GM12878 (cell line): ENCODE measurements around the gene FILIP1L. TPM values are rescaled to one million over a fixed set of nuclear protein-coding genes. Genes with fewer than 3 reads are reported as not detected.

Source experiments
- ATAC-seq: fragments of 200-7000 bp; cut with Tn5 transposase; 3 replicates; pipeline ENCODE4 v1.9.1; 2020; ENCODE audit warnings: mild to moderate bottlenecking, moderate library complexity
- BruUV-seq: library from RNA; stranded (reverse); fragments of 400-500 nt; replicated peaks from 2 replicates; lab custom pipeline; 2021; lab: Mats Ljungman, UMichigan
- CTCF ChIA-PET: fragments of 300-600 bp; sonication (Branson Sonifier 250); formaldehyde crosslinking; extraction: SDS; loops from one replicate; lab custom pipeline; 2021; ENCODE audit warnings: inconsistent platforms; lab: Yijun Ruan, JAX
- POLR2A ChIA-PET: fragments of 350-600 bp; formaldehyde crosslinking; extraction: SDS; loops from one replicate; lab custom pipeline; 2021; ENCODE audit warnings: inconsistent platforms; lab: Charles Lee
- RAD21 ChIA-PET: fragments of 300-600 bp; sonication (Branson Sonifier 250); formaldehyde crosslinking; loops from one replicate; lab custom pipeline; 2023; ENCODE audit warnings: antibody characterized with exemption; ENCODE audit not compliant: unreplicated experiment; lab: Charles Lee
- SMC1A ChIA-PET: fragments of 300-600 bp; sonication (Branson Sonifier 250); formaldehyde crosslinking; loops from one replicate; lab custom pipeline; 2023; ENCODE audit not compliant: unreplicated experiment, uncharacterized antibody; lab: Charles Lee
- DNase-seq: peaks from one replicate; pipeline ENCODE4 v3.0.0-alpha.2; 2011; ENCODE audit warnings: low read depth, low spot score
- FAIRE-seq: peaks from 3 replicates; lab custom pipeline; 2011; peaks lifted over from hg19 to GRCh38; lab: Jason Lieb, UNC
- H2AFZ ChIP-seq: 2 replicates; pipeline ENCODE4 v1.6.0; 2011; ENCODE audit warnings: low read depth, low read length, control low read depth; ENCODE audit not compliant: control insufficient read depth
- H3K27ac ChIP-seq: 2 replicates; pipeline ENCODE4 v1.5.1; 2011; ENCODE audit warnings: control low read depth; ENCODE audit not compliant: control insufficient read depth, insufficient read depth
- H3K27me3 ChIP-seq, 2 experiments: replicated peaks in 1 of 2; 2 replicates each; pipeline versions ENCODE4 v1.6.0 to v1.6.1; 2011; ENCODE audit warnings: low read length in 1 of 2; ENCODE audit not compliant: control insufficient read depth in 2 of 2, insufficient read depth in 2 of 2
- H3K36me3 ChIP-seq, 2 experiments: 2 replicates each; pipeline ENCODE4 v1.5.1; 2011; ENCODE audit warnings: low read length in 1 of 2; ENCODE audit not compliant: control insufficient read depth in 2 of 2, insufficient read depth in 2 of 2
- H3K4me1 ChIP-seq: 2 replicates; pipeline ENCODE4 v1.6.1; 2011; ENCODE audit warnings: mild to moderate bottlenecking, low read length, moderate library complexity, mixed read lengths; ENCODE audit not compliant: control insufficient read depth, insufficient read depth
- H3K4me2 ChIP-seq: 2 replicates; pipeline ENCODE4 v1.6.0; 2011; ENCODE audit warnings: control low read depth; ENCODE audit not compliant: control insufficient read depth, insufficient read depth
- H3K4me3 ChIP-seq: fragments of 200-600 bp; sonication (generic); 2 replicates; pipeline ENCODE4 v1.5.1; 2016
- H3K79me2 ChIP-seq: 2 replicates; pipeline ENCODE4 v1.6.0; 2011; ENCODE audit warnings: low read length; ENCODE audit not compliant: control insufficient read depth, insufficient read depth
- H3K9ac ChIP-seq: 2 replicates; pipeline ENCODE4 v1.8.0; 2011; ENCODE audit warnings: low read length, control low read depth, mixed read lengths; ENCODE audit not compliant: control insufficient read depth, insufficient read depth
- H3K9me3 ChIP-seq: replicated peaks from 3 replicates; pipeline ENCODE4 v1.5.1; 2011; ENCODE audit warnings: mild to moderate bottlenecking, low read length; ENCODE audit not compliant: control insufficient read depth, insufficient read depth
- H4K20me1 ChIP-seq: 2 replicates; pipeline ENCODE4 v1.6.0; 2011; ENCODE audit not compliant: control insufficient read depth, insufficient read depth
- MYB ChIP-seq: fragments of 150-350 bp; IDR thresholded peaks from 2 replicates; pipeline ENCODE4 v1.6.1; 2014; ENCODE audit warnings: mild to moderate bottlenecking, low read depth, low read length, borderline replicate concordance
- NFIC ChIP-seq: IDR thresholded peaks from 2 replicates; pipeline ENCODE4 v1.6.1; 2012; ENCODE audit warnings: low read depth, mild to moderate bottlenecking, inconsistent platforms, low read length, moderate library complexity
- NR2F1 ChIP-seq: fragments of 450-650 bp; conservative IDR thresholded peaks from 2 replicates; pipeline ENCODE4 v1.6.1; 2017; ENCODE audit warnings: mild to moderate bottlenecking
- WRNIP1 ChIP-seq: IDR thresholded peaks from 2 replicates; pipeline ENCODE4 v1.6.1; 2011; ENCODE audit warnings: low read depth, low read length, improper control_type of control experiment, borderline replicate concordance
- WGBS: methylation state at CpG from one replicate; pipeline ENCODE4 v1.1.6; 2016; ENCODE audit warnings: low lambda C conversion rate; ENCODE audit not compliant: insufficient replicate concordance, insufficient coverage; ENCODE audit errors: missing lambda C conversion rate; 5-methylcytosine and 5-hydroxymethylcytosine counted together
- in situ Hi-C: fragments of 300-500 bp; cut with MboI; formaldehyde crosslinking; loops from 9 replicates; pipeline ENCODE4 v1.14.3; 2018; ENCODE audit warnings: mixed read lengths
- intact Hi-C: fragments of 100-400 bp; cut with micrococcal nuclease; formaldehyde crosslinking; loops from one replicate; pipeline ENCODE4 v1.14.2; 2022; ENCODE audit not compliant: unreplicated experiment
- polyA plus RNA-seq, 11 experiments: library from polyadenylated mRNA; depleted of rRNA in 4 of 11; unstranded in 6 of 11; stranded (reverse) in 5 of 11; fragments of >200 nt; fragmentation: Nextera tagmentation in 4 of 11; fragmentation: Illumina TruSeq in 1 of 11; extraction: Ambion mirVana in 4 of 11; extraction: Trizol in 1 of 11; gene quantifications; 1 replicate in 1 of 11; 2 replicates in 10 of 11; pipeline versions ENCODE4 v1.2.1 to v1.2.3, GENCODE V29; 2011 to 2016; ENCODE audit warnings: inconsistent platforms in 2 of 11, missing spikeins in 2 of 11, low read depth in 1 of 11
- total RNA-seq, 4 experiments: library from RNA; depleted of rRNA in 3 of 4; stranded (reverse); fragments of >200 nt in 3 of 4; fragmentation: Illumina TruSeq in 1 of 4; extraction: Trizol in 1 of 4; gene quantifications; 2 replicates each; pipeline versions ENCODE4 v1.2.1 to v1.2.3, GENCODE V29; 2013 to 2021
- TF ChIP-seq, protein P1 (sequence below): IDR thresholded peaks from 2 replicates; pipeline ENCODE4 v1.6.1; 2012; ENCODE audit warnings: improper control_type of control experiment, low read depth, low read length; ENCODE audit not compliant: insufficient replicate concordance
- TF ChIP-seq, protein P2 (sequence below): fragments of 450-650 bp; IDR thresholded peaks from 2 replicates; pipeline ENCODE4 v1.6.1; 2016; ENCODE audit warnings: mild to moderate bottlenecking

Gene FILIP1L
- total and polyA plus RNA-seq, 10 of the 15 experiments (the other 5 are each of a cell fraction or from before 2014, with no cell fraction given): 0.24 to 6.1 (median 3.5) TPM

DNA sequence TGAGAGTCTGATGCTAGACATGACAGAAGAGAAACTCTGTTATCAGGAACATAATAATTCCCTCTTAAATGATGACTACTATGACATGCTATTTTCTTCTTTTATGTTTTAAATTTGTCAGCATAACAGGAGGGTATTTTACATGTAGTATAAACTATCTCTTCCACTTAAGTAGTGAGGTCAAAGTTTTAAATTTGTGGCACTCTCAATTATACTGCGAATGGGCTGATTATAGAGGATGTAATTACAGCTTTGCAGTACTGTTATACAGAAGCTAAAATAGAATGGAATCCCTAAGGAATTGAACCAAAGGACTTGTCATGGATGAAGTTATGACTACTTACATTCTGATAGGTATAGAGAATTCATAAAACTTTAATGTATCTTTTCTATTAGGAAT, 262.3 kb downstream of the FILIP1L start (continued):
- TF ChIP-seq, protein P1, sequence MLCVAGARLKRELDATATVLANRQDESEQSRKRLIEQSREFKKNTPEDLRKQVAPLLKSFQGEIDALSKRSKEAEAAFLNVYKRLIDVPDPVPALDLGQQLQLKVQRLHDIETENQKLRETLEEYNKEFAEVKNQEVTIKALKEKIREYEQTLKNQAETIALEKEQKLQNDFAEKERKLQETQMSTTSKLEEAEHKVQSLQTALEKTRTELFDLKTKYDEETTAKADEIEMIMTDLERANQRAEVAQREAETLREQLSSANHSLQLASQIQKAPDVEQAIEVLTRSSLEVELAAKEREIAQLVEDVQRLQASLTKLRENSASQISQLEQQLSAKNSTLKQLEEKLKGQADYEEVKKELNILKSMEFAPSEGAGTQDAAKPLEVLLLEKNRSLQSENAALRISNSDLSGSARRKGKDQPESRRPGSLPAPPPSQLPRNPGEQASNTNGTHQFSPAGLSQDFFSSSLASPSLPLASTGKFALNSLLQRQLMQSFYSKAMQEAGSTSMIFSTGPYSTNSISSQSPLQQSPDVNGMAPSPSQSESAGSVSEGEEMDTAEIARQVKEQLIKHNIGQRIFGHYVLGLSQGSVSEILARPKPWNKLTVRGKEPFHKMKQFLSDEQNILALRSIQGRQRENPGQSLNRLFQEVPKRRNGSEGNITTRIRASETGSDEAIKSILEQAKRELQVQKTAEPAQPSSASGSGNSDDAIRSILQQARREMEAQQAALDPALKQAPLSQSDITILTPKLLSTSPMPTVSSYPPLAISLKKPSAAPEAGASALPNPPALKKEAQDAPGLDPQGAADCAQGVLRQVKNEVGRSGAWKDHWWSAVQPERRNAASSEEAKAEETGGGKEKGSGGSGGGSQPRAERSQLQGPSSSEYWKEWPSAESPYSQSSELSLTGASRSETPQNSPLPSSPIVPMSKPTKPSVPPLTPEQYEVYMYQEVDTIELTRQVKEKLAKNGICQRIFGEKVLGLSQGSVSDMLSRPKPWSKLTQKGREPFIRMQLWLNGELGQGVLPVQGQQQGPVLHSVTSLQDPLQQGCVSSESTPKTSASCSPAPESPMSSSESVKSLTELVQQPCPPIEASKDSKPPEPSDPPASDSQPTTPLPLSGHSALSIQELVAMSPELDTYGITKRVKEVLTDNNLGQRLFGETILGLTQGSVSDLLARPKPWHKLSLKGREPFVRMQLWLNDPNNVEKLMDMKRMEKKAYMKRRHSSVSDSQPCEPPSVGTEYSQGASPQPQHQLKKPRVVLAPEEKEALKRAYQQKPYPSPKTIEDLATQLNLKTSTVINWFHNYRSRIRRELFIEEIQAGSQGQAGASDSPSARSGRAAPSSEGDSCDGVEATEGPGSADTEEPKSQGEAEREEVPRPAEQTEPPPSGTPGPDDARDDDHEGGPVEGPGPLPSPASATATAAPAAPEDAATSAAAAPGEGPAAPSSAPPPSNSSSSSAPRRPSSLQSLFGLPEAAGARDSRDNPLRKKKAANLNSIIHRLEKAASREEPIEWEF: no peak
- no peak for TF ChIP-seq MYB

DNA sequence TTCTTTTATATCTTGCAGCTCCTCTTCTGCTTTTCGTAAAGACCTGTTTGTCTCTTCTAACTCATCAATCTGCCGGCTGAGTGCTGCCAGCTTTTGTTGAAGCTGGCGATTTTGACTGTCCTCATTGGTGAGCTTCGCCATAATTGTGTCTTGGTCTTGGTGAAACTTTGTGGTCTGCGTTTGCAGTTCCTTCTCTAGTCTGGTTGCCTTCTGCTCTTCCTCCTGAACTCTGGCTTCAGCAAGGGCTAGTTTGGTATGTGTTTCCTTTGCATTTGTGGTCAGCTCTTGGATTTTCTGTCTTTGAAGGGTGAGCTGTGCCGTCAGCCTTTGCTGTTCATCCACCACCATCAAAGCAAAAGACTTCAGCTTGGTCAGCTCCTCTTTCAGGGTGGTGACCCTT, 263.7 kb downstream of the FILIP1L start:
- ATAC-seq (no peak; the same call in 2 of the 3 replicates), FAIRE-seq (no peak), DNase-seq (no peak)
- H4K20me1 ChIP-seq: no peaks in the 10 kb centered on the region
- no peak for TF ChIP-seq WRNIP1
- TF ChIP-seq NR2F1: no peak
- TF ChIP-seq, protein P2, sequence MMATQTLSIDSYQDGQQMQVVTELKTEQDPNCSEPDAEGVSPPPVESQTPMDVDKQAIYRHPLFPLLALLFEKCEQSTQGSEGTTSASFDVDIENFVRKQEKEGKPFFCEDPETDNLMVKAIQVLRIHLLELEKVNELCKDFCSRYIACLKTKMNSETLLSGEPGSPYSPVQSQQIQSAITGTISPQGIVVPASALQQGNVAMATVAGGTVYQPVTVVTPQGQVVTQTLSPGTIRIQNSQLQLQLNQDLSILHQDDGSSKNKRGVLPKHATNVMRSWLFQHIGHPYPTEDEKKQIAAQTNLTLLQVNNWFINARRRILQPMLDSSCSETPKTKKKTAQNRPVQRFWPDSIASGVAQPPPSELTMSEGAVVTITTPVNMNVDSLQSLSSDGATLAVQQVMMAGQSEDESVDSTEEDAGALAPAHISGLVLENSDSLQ: no peak
- TF ChIP-seq NFIC: no peak
- TF ChIP-seq, protein P1: no peak
- WGBS: 88% methylated on average over 6 of the region's 6 CpGs
- H3K4me1 ChIP-seq: no peaks in the 10 kb centered on the region
- H3K9me3 ChIP-seq: no peaks in the 10 kb centered on the region; the same call in 2 of the 3 replicates
- intact Hi-C loops (no loop called here), in situ Hi-C loops (loop anchor here (10.0 kb wide), 1 partner anchor 64 kb away; no protein-coding TSS in a partner anchor)
- no peak overlapping the region for H2AFZ ChIP-seq
- H3K27ac ChIP-seq: no peak overlapping the region
- SMC1A ChIA-PET: interaction anchor here (0.6 to 2.2 kb wide), 12 partner anchors 9 to 404 kb away, joined by 3 to 9 read pairs (median 4); no protein-coding TSS in a partner anchor
- H3K27me3 ChIP-seq: no peaks in the 10 kb centered on the region
- H3K4me2 ChIP-seq: no peak overlapping the region; the same call in 1 of the 2 replicates
- RAD21 ChIA-PET: interaction anchor here (1.0 to 1.9 kb wide), 2 partner anchors 19 to 47 kb away, joined by 3 to 6 read pairs; no protein-coding TSS in a partner anchor
- CTCF ChIA-PET: interaction anchor here (1.0 to 3.6 kb wide), 8 partner anchors 17 to 404 kb away, joined by 3 to 14 read pairs (median 4); no protein-coding TSS in a partner anchor
- H3K9ac ChIP-seq: no peak overlapping the region
- H3K79me2 ChIP-seq: peaks cover 4% of the 10 kb centered on the region
- no peaks in the 10 kb centered on the region for H3K36me3 ChIP-seq
- no TSS peak for BruUV-seq
- POLR2A ChIA-PET: no interaction called here
- H3K4me3 ChIP-seq: no peak overlapping the region
